Right atrium auricular region (tissue), 2 donors: ENCODE measurements around the gene SQSTM1. TPM values are rescaled to one million over a fixed set of nuclear protein-coding genes. Genes with fewer than 3 reads are reported as not detected.

ENCODE experiments used
- DNase-seq: peaks from one replicate; pipeline ENCODE4 v3.0.0-alpha.2; 2019; ENCODE audit warnings: low spot score
- H3K27ac ChIP-seq, 2 donors: fragments of 200-600 bp; sonication (generic); 1 replicate in 1 of 2; 2 replicates in 1 of 2; pipeline ENCODE4 v1.5.1; 2016 to 2019
- H3K27me3 ChIP-seq, 2 donors: fragments of 200-600 bp; sonication (generic); one replicate each; pipeline versions ENCODE4 v1.5.1 to v1.6.0; 2017 to 2019
- H3K36me3 ChIP-seq: fragments of 200-600 bp; sonication (generic); one replicate; pipeline ENCODE4 v1.5.1; 2016
- H3K4me1 ChIP-seq, 2 donors: fragments of 200-600 bp; sonication (generic); one replicate each; pipeline versions ENCODE4 v1.5.1 to v1.6.0; 2017 to 2019
- H3K4me3 ChIP-seq, 2 donors: fragments of 200-600 bp; sonication (generic); 1 replicate in 1 of 2; 2 replicates in 1 of 2; pipeline ENCODE4 v1.5.1; 2017 to 2019; ENCODE audit warnings: mild to moderate bottlenecking in 1 of 2, moderate library complexity in 1 of 2
- H3K9me3 ChIP-seq, 2 donors: fragments of 200-600 bp; sonication (generic); one replicate each; pipeline ENCODE4 v1.5.1; 2019
- CTCF ChIP-seq, 2 donors: fragments of 200-600 bp; sonication (generic); IDR thresholded peaks; one replicate each; pipeline ENCODE4 v1.5.1; 2019; ENCODE audit warnings: antibody characterized with exemption in 2 of 2
- total RNA-seq, 2 donors: library from RNA; depleted of rRNA; stranded (reverse); fragments of >200 nt; gene quantifications; one replicate each; pipeline ENCODE4 v1.1.0, GENCODE V29; 2016

Gene SQSTM1
- total RNA-seq, 2 donors from 2014 or later: 379 to 436 TPM

- H3K36me3 ChIP-seq: peaks cover 42% of the 10 kb centered on the region
- TF ChIP-seq CTCF (IDR thresholded peaks at IDR 0.05): no peak
- H3K27me3 ChIP-seq: no peaks in the 10 kb centered on the region
- no peak for DNase-seq
- no peak overlapping the region for H3K27ac ChIP-seq
- no peak overlapping the region for H3K4me3 ChIP-seq
- H3K4me1 ChIP-seq: peaks cover 0 to 49% of the 10 kb centered on the region in 2 donors
- H3K9me3 ChIP-seq: no peaks in the 10 kb centered on the region
These were observed 21.1 kb upstream of the SQSTM1 start for GRCh38 chr5:179799644-179799973.

DNA sequence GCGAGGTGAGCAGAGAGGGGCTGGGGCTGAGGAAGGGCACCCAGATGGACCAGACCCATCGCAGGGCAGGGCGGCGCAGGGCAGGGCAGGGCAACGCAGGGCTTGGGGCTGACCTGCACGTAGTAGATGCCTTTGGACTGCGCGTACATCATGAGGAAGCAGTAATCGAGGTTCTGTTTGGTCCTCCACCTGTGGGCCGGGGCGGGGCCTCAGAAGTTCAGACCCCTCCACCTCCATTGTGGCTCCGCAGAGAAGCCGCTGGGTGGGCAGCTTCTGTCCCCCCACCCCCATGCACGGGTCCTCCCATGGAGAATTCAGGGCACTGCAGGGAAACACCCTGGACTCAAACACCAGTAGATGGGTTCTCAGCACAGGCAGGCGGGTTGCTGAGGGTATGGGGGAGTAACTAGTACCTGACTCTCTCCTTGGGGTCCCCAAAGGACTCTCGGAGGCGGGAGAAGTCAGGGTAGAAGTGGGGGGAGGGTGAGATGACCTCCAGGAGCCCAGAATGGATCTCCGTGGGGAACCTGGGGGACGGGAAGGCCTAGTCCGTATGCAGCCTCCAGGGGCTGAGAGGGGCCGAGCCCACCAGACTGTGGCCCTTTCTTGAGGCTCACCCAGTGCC lies 20.5 kb upstream of the SQSTM1 start:
- Histone ChIP-seq H3K27ac (no peak overlapping the region), H3K36me3 (peaks cover 42% of the 10 kb centered on the region), H3K9me3 (no peaks in the 10 kb centered on the region), H3K4me3 (no peak overlapping the region), H3K27me3 (no peaks in the 10 kb centered on the region), H3K4me1 (peaks cover 0 to 49% of the 10 kb centered on the region in 2 donors)
- no peak for DNase-seq
- TF ChIP-seq CTCF (IDR thresholded peaks at IDR 0.05): no peak

DNA sequence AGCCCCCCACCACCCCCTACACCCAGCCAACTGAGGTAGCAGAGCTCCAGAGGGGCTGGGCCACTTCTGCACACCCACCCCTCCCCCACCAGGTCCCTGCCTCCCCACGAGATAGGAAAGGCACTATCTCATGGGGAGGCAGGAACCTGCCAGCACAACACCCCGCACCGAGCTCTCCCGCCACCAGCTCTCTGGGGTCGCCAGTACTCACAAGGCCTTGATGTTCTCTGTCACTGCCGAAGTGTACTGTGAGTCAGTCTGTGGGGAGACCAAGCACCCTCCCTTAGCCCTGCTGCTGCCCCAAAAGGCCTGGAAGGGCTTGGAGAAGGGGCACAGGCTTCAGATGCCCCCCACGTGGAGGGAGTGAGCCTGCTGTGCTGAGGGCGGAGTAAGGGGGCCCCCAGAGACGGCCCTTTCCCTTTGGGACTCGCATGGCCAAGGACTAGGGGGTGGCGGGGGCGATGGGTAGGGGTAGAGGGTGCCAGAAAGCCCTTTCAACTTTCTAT lies 20.0 kb upstream of the SQSTM1 start:
- Histone ChIP-seq H3K27me3 (no peaks in the 10 kb centered on the region), H3K36me3 (peaks cover 42% of the 10 kb centered on the region), H3K4me3 (no peak overlapping the region), H3K9me3 (no peaks in the 10 kb centered on the region), H3K4me1 (peaks cover 0 to 48% of the 10 kb centered on the region in 2 donors), H3K27ac (no peak overlapping the region)
- no peak for DNase-seq
- no peak for TF ChIP-seq CTCF (IDR thresholded peaks at IDR 0.05)

- no peak for DNase-seq
- Histone ChIP-seq H3K27me3 (no peaks in the 10 kb centered on the region), H3K4me3 (no peak overlapping the region), H3K27ac (no peak overlapping the region), H3K36me3 (peaks cover 42% of the 10 kb centered on the region), H3K9me3 (no peaks in the 10 kb centered on the region), H3K4me1 (peaks cover 0 to 44% of the 10 kb centered on the region in 2 donors)
- peak; percentile 41 to 79 for TF ChIP-seq CTCF (IDR thresholded peaks at IDR 0.05)
These were observed 19.1 kb upstream of the SQSTM1 start for GRCh38 chr5:179801304-179802206.

DNA sequence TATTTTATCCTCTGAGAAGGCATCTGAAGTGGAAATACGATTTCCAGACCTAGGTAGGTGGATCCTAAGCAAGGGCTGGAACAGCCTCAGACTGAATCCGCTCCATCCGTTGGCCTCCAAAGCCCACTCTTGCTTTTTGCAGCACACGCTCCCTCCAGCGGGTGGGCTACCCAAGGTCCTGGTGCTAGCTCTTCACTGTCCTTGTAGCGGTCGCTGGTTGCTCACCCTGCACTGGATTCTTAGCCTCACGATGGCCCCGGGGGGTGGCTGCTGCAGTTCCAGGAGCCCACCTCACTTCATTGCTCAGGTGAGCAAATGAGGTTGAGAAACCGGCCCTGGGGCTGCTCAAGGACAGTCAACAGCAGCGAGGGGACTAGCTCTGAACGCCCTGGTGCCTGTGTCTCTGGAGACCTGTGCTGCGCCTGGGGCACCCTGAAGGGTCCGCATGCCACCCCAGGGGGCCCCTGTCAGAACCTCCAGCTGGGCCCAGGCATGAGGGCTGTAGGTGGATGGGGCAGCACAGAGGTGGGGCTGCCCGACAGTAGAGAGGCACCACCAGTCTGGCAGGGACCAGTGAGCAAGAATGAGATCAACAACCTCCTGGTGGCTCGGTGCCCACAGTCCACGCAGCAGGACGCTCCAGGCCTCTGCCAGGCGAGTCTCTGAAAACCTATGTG lies 18.4 kb upstream of the SQSTM1 start:
- TF ChIP-seq CTCF (IDR thresholded peaks at IDR 0.05): no peak
- Histone ChIP-seq H3K4me3 (no peak overlapping the region), H3K36me3 (peaks cover 39% of the 10 kb centered on the region), H3K4me1 (peaks cover 0 to 40% of the 10 kb centered on the region in 2 donors), H3K27me3 (no peaks in the 10 kb centered on the region), H3K9me3 (no peaks in the 10 kb centered on the region), H3K27ac (no peak overlapping the region)
- no peak for DNase-seq
